Measurements from ENCODE around the gene PELI2. TPM values are rescaled to one million over a fixed set of nuclear protein-coding genes. Genes with fewer than 3 reads are reported as not detected.

PELI2 gene
- total RNA-seq, 1 experiment from 2014 or later = 23.5 TPM

GRCh38 chr14:56100556-56100955, 17.7 kb upstream of the PELI2 start (continued):
- TF ChIP-seq ARID4B (CRISPR knock-in tag; IDR thresholded peaks at IDR 0.05; ENCODE audit: borderline replicate concordance) = no peak

- ATAC-seq (no peak), DNase-seq (ENCODE audit: low spot score) (no peak)
- Mint-ChIP-seq H3K27me3 (ENCODE audit: low read depth) (no peaks in the 10 kb centered on the region), H3K4me1 (0 out of 2 replicates have a peak, but pooled peaks cover 3% of the 10 kb centered on the region), H3K9me3 (no peaks in the 10 kb centered on the region), H3K4me3 (no peak overlapping the region), H3K36me3 (no peaks in the 10 kb centered on the region), H3K27ac (no peak overlapping the region)
- TF ChIP-seq ESRRA (CRISPR knock-in tag; IDR thresholded peaks at IDR 0.05; ENCODE audit: borderline replicate concordance) (no peak), AFF4 (CRISPR knock-in tag; IDR thresholded peaks at IDR 0.05; ENCODE audit: borderline replicate concordance) (no peak), PREB (CRISPR knock-in tag; IDR thresholded peaks at IDR 0.05; ENCODE audit: borderline replicate concordance) (no peak), IRF2 (CRISPR knock-in tag; IDR thresholded peaks at IDR 0.05; ENCODE audit: borderline replicate concordance, low read depth) (no peak), E2F1 (CRISPR knock-in tag; IDR thresholded peaks at IDR 0.05) (no peak), CBFB (CRISPR knock-in tag; IDR thresholded peaks at IDR 0.05; ENCODE audit: low read depth) (no peak), ZBTB21 (CRISPR knock-in tag; IDR thresholded peaks at IDR 0.05; ENCODE audit: borderline replicate concordance) (no peak), ARID4B (CRISPR knock-in tag; IDR thresholded peaks at IDR 0.05; ENCODE audit: borderline replicate concordance) (no peak), E2F4 (CRISPR knock-in tag; IDR thresholded peaks at IDR 0.05; ENCODE audit: borderline replicate concordance, low read depth) (no peak), NR3C1 (CRISPR knock-in tag; conservative IDR thresholded peaks at IDR 0.05; ENCODE audit: low read depth) (no peak), ZNF317 (CRISPR knock-in tag; IDR thresholded peaks at IDR 0.05; ENCODE audit: borderline replicate concordance, low read depth) (no peak), GABPB1 (CRISPR knock-in tag; IDR thresholded peaks at IDR 0.05) (no peak)
- ChIA-PET CTCF (interaction anchor here (0.7 kb wide), 1 partner anchor 9 kb away, joined by 4 read pairs; no protein-coding TSS in a partner anchor), POLR2A (no interaction called here)
These were observed 15.3 kb upstream of the PELI2 start for GRCh38 chr14:56102941-56103340.

Data from WTC11 (cell line).